Psoas muscle (tissue), 8 donors: ENCODE data around the gene CSPG5. TPM values are rescaled to one million over a fixed set of nuclear protein-coding genes. Genes with fewer than 3 reads are reported as not detected.

Experiments
- ATAC-seq, 4 donors: fragments of 200-7000 bp; cut with Tn5 transposase; one replicate each; pipeline ENCODE4 v1.9.1; 2020; ENCODE audit warnings: moderate library complexity in 3 of 4, mild to moderate bottlenecking in 2 of 4
- DNase-seq, 2 donors: peaks; one replicate each; pipeline ENCODE4 v3.0.0-alpha.2; 2020
- H3K27ac ChIP-seq: fragments of 200-600 bp; one replicate; pipeline ENCODE4 v1.8.0; 2022
- H3K27me3 ChIP-seq, 3 donors: fragments of 200-600 bp in 1 of 3; one replicate each; pipeline versions ENCODE4 v1.6.1 to v1.8.0; 2013 to 2022; ENCODE audit warnings: low read length in 2 of 3, mild to moderate bottlenecking in 2 of 3, moderate library complexity in 1 of 3; ENCODE audit not compliant: insufficient read depth in 3 of 3
- H3K36me3 ChIP-seq, 2 donors: fragments of 200-600 bp in 1 of 2; one replicate each; pipeline versions ENCODE4 v1.6.1 to v1.8.0; 2013 to 2022; ENCODE audit warnings: low read depth in 1 of 2, mild to moderate bottlenecking in 1 of 2, moderate library complexity in 1 of 2; ENCODE audit not compliant: insufficient read depth in 1 of 2
- H3K4me1 ChIP-seq: fragments of 200-600 bp; one replicate; pipeline ENCODE4 v1.8.0; 2022
- H3K4me3 ChIP-seq: fragments of 200-600 bp; one replicate; pipeline ENCODE4 v1.8.0; 2022; ENCODE audit warnings: mild to moderate bottlenecking
- H3K9me3 ChIP-seq: fragments of 200-600 bp; one replicate; pipeline ENCODE4 v1.8.0; 2022
- CTCF ChIP-seq: fragments of 200-600 bp; IDR thresholded peaks from one replicate; pipeline ENCODE4 v1.8.0; 2022; ENCODE audit warnings: antibody characterized with exemption
- WGBS, 3 donors: extraction: QIAGEN DNeasy Blood & Tissue Kit; methylation state at CpG; one replicate each; pipeline versions ENCODE4 v1.1.6 to v1.1.7; 2013; 5-methylcytosine and 5-hydroxymethylcytosine counted together
- intact Hi-C, 2 donors: fragments of 100-400 bp; cut with DNase I; formaldehyde crosslinking; loops; one replicate each; pipeline versions ENCODE4 v1.11.0 to v1.14.2; 2022
- polyA plus RNA-seq, 3 donors: library from polyadenylated mRNA; stranded (reverse); fragments of 200-250 nt; gene quantifications; one replicate each; pipeline ENCODE4 v1.2.3, GENCODE V29; 2013
- total RNA-seq, 4 donors: library from RNA; stranded (reverse); fragmentation: NEBNext Ultra II Directional in 2 of 4; extraction: Animal tissue kit (Norgen Biotek cat#: 25700) in 2 of 4; gene quantifications; one replicate each; pipeline versions ENCODE4 v1.2.1 to v1.2.4, GENCODE V29; 2021 to 2023
- donor health status: healthy with polysubstance abuse.
- donor health status: DM: no; HTN: no; CAD: no; lungs with moderate emphysema.
- donor health status: Bipolar disorder and iron deficiency.
- donor health status: healthy.
- donor health status: DM: yes; HTN: yes; CAD: no.
- donor health status: DM: no; HTN: no; CAD: no.
- donor health status: DM: no; HTN: no; CAD: no.
- donor health status: DM: yes; HTN: yes; CAD: no.

Gene CSPG5
- total and polyA plus RNA-seq, 7 donors = 0.18 to 1.1 (median 0.28) TPM; not detected in 1

GRCh38 chr3:47573190-47574172 is 5.2 kb downstream of the CSPG5 start:
- H3K9me3 ChIP-seq = no peaks in the 10 kb centered on the region
- intact Hi-C loops = no loop called here
- H3K36me3 ChIP-seq = no peaks in the 10 kb centered on the region
- peaks cover 0 to 2% (median 0%) of the 10 kb centered on the region in 3 donors for H3K27me3 ChIP-seq
- H3K4me1 ChIP-seq = peaks cover 4% of the 10 kb centered on the region
- WGBS, 3 donors = 62 to 66% (median 63%) methylated on average over 9 of the region's 9 CpGs
- DNase-seq = no peak
- no peak overlapping the region for H3K4me3 ChIP-seq
- no peak for ATAC-seq
- TF ChIP-seq CTCF = no peak
- no peak overlapping the region for H3K27ac ChIP-seq

GRCh38 chr3:47571391-47572175 is 7.1 kb downstream of the CSPG5 start:
- H3K27ac ChIP-seq = no peak overlapping the region
- ATAC-seq (no peak), DNase-seq (no peak)
- no peaks in the 10 kb centered on the region for H3K36me3 ChIP-seq
- no peak for TF ChIP-seq CTCF
- 47 to 61% (median 52%) methylated on average over 10 of the region's 10 CpGs for WGBS, 3 donors
- no peaks in the 10 kb centered on the region for H3K4me1 ChIP-seq
- H3K27me3 ChIP-seq = peaks cover 0 to 2% (median 0%) of the 10 kb centered on the region in 3 donors
- intact Hi-C loops = no loop called here
- no peaks in the 10 kb centered on the region for H3K9me3 ChIP-seq
- no peak overlapping the region for H3K4me3 ChIP-seq

- Histone ChIP-seq H3K4me1 (no peaks in the 10 kb centered on the region), H3K36me3 (no peaks in the 10 kb centered on the region), H3K4me3 (no peak overlapping the region), H3K9me3 (no peaks in the 10 kb centered on the region), H3K27ac (no peak overlapping the region), H3K27me3 (peaks cover 0 to 2% (median 0%) of the 10 kb centered on the region in 3 donors)
- DNase-seq (no peak), ATAC-seq (no peak)
- WGBS, 3 donors = 88 to 91% (median 89%) methylated on average over 6 of the region's 6 CpGs
- TF ChIP-seq CTCF = no peak
- intact Hi-C loops = no loop called here
These were observed 9.8 kb downstream of the CSPG5 start for GRCh38 chr3:47568901-47569300.

- Histone ChIP-seq H3K4me1 (no peaks in the 10 kb centered on the region), H3K27me3 (peaks cover 0 to under 1% (median 0%) of the 10 kb centered on the region in 3 donors), H3K36me3 (no peaks in the 10 kb centered on the region), H3K9me3 (no peaks in the 10 kb centered on the region), H3K4me3 (no peak overlapping the region), H3K27ac (no peak overlapping the region)
- DNase-seq (no peak), ATAC-seq (no peak)
- no peak for TF ChIP-seq CTCF
- WGBS, 3 donors = 80 to 81% (median 80%) methylated on average over 4 of the region's 4 CpGs
- intact Hi-C loops = no loop called here
These were observed 11.5 kb downstream of the CSPG5 start for GRCh38 chr3:47567149-47567548.
